Transverse colon (tissue), 4 donors: Measurements from ENCODE around the gene LEKR1.

ENCODE experiments used
- EP300 ChIP-seq: sonication (generic); formaldehyde crosslinking; IDR thresholded peaks from one replicate; pipeline ENCODE4 v1.6.1; 2017; ENCODE audit warnings: antibody characterized with exemption, low read depth
- POLR2A ChIP-seq: fragments of 450-650 bp; IDR thresholded peaks from one replicate; pipeline ENCODE4 v1.6.1; 2016; ENCODE audit warnings: antibody characterized with exemption, mild to moderate bottlenecking, moderate library complexity
- POLR2AphosphoS5 ChIP-seq, 3 donors: sonication (generic); formaldehyde crosslinking; IDR thresholded peaks; one replicate each; pipeline ENCODE4 v1.6.1; 2016; ENCODE audit warnings: antibody characterized with exemption in 3 of 3
- TF ChIP-seq, protein P1 (sequence below), 5 experiments: fragments of 200-600 bp in 3 of 5; fragments of 450-650 bp in 2 of 5; sonication (generic) in 3 of 5; IDR thresholded peaks; 1 replicate in 2 of 5; 2 replicates in 3 of 5; pipeline ENCODE4 v1.5.1; 2016 to 2017; ENCODE audit warnings: antibody characterized with exemption in 5 of 5, inconsistent platforms in 3 of 5, mild to moderate bottlenecking in 2 of 5, moderate library complexity in 1 of 5

DNA sequence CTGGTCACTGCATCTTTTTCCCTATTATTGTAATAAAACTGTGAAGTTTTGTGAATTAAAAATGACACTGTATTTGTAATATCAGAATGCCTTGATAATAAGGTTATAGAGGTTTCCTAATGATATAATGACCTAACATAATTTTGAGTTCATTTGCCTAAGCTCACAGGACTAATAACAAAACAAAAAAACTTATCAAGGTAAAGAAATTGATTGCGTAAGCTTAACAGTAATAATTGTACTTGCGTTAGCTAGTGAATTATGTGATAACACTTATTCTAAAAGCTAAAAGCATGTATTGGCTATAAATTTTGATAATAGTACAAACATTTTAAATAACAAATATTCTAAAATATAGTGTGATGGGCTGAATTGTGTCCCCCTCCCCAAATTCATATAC lies 112.6 kb downstream of the LEKR1 start:
- TF ChIP-seq, protein P1, sequence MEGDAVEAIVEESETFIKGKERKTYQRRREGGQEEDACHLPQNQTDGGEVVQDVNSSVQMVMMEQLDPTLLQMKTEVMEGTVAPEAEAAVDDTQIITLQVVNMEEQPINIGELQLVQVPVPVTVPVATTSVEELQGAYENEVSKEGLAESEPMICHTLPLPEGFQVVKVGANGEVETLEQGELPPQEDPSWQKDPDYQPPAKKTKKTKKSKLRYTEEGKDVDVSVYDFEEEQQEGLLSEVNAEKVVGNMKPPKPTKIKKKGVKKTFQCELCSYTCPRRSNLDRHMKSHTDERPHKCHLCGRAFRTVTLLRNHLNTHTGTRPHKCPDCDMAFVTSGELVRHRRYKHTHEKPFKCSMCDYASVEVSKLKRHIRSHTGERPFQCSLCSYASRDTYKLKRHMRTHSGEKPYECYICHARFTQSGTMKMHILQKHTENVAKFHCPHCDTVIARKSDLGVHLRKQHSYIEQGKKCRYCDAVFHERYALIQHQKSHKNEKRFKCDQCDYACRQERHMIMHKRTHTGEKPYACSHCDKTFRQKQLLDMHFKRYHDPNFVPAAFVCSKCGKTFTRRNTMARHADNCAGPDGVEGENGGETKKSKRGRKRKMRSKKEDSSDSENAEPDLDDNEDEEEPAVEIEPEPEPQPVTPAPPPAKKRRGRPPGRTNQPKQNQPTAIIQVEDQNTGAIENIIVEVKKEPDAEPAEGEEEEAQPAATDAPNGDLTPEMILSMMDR (IDR thresholded peaks at IDR 0.05), result no peak
- TF ChIP-seq POLR2A (no peak), POLR2AphosphoS5 (IDR thresholded peaks at IDR 0.05) (no peak), EP300 (no peak)
